ENCODE measurements around the gene EIF1. TPM values are rescaled to one million over a fixed set of nuclear protein-coding genes. Genes with fewer than 3 reads are reported as not detected.

EIF1 gene
- polyA plus RNA-seq, 1 donor (not counting 4 experiments of a cell fraction or from before 2014, with no cell fraction given), result 308 TPM

DNA sequence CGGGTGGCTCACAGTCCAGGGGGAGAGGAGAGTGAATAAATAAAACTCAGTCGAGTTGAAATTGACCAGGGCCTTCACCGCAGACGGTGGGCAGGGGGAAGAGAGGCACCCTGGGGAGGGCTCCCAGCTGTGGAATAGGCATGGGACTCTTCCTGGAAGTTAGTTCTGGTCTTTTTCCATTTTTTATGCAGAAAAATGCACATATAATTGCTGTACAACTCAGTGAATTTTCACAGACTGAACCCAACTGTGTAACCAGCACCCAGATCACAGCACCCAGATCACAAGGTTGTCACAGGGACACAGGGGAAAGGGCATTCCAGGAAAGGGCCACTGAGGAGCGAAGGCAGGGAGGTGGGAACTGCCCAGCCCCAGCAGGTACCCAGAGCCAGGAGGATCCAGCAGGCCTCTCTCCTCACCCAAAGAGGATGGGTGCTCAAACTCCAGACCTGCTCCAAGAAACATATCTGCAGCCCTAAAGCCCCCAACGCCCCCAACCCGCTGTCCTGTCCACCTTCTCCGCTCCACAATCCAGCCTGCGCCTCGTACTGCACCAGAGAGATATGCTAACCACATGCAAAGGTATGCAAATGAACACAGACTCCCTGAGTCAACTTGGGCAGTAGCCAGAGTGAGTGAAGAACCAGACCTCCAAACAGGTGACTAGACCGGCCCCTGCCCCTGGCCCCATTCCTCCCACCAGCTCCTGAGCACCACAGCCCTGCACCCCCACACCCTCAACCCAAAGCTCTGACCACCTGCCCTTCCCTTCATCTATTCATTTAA, 29.1 kb upstream of the EIF1 start:
- Histone ChIP-seq H3K36me3 (ENCODE audit: control insufficient read depth in 2 of 2, extremely low read depth in 1 of 2, insufficient read depth in 2 of 2, low read length in 2 of 2) (no peaks in the 10 kb centered on the region), H3K27ac (ENCODE audit: control insufficient read depth, insufficient read depth, low read length) (peak overlapping the region; percentile 100), H3K4me1 (ENCODE audit: control insufficient read depth, extremely low read depth, insufficient read depth, low read length) (peaks cover 89% of the 10 kb centered on the region), H3K9ac (ENCODE audit: control insufficient read depth, extremely low read depth, insufficient read depth, low read length) (peak overlapping the region; percentile 97), H3K9me3 (ENCODE audit: control insufficient read depth, low read depth, low read length) (no peaks in the 10 kb centered on the region), H3K4me2 (ENCODE audit: control insufficient read depth, extremely low read depth, insufficient read depth, low read depth, low read length) (no peak overlapping the region), H3K9me1 (ENCODE audit: control insufficient read depth, extremely low read depth, insufficient read depth, low read length) (peaks cover 2% of the 10 kb centered on the region), H3K4me3 (ENCODE audit: control insufficient read depth in 2 of 3, extremely low read depth in 1 of 3, insufficient read depth in 2 of 3, low read depth in 1 of 3, low read length in 3 of 3) (no peak overlapping the region), H4K20me1 (ENCODE audit: control insufficient read depth, extremely low read depth, insufficient read depth, low read length) (no peaks in the 10 kb centered on the region), H2AFZ (ENCODE audit: control insufficient read depth, low read length) (no peak overlapping the region), H3K27me3 (ENCODE audit: control insufficient read depth, extremely low read depth, insufficient read depth, low read length) (no peaks in the 10 kb centered on the region), H3K79me2 (ENCODE audit: control insufficient read depth, insufficient read depth, low read length) (no peaks in the 10 kb centered on the region)
- TF ChIP-seq, protein P1, sequence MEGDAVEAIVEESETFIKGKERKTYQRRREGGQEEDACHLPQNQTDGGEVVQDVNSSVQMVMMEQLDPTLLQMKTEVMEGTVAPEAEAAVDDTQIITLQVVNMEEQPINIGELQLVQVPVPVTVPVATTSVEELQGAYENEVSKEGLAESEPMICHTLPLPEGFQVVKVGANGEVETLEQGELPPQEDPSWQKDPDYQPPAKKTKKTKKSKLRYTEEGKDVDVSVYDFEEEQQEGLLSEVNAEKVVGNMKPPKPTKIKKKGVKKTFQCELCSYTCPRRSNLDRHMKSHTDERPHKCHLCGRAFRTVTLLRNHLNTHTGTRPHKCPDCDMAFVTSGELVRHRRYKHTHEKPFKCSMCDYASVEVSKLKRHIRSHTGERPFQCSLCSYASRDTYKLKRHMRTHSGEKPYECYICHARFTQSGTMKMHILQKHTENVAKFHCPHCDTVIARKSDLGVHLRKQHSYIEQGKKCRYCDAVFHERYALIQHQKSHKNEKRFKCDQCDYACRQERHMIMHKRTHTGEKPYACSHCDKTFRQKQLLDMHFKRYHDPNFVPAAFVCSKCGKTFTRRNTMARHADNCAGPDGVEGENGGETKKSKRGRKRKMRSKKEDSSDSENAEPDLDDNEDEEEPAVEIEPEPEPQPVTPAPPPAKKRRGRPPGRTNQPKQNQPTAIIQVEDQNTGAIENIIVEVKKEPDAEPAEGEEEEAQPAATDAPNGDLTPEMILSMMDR (optimal IDR thresholded peaks at IDR 0.05 in 1 of 3, IDR thresholded peaks at IDR 0.05 in 1 of 3, conservative IDR thresholded peaks at IDR 0.05 in 1 of 3; ENCODE audit: extremely low read depth in 1 of 3, insufficient read depth in 2 of 3, low read length in 3 of 3), result no peak
- no peak for TF ChIP-seq EZH2 (IDR thresholded peaks at IDR 0.05; ENCODE audit: low read length)
- DNase-seq (ENCODE audit: low read depth, low spot score), result no peak
- dilution Hi-C loops (cut with MboI; ENCODE audit: extremely low pct_ligation_motif_present, low sequenced_read_pairs), result no loop called here
- FAIRE-seq, result peak; percentile 53

DNA sequence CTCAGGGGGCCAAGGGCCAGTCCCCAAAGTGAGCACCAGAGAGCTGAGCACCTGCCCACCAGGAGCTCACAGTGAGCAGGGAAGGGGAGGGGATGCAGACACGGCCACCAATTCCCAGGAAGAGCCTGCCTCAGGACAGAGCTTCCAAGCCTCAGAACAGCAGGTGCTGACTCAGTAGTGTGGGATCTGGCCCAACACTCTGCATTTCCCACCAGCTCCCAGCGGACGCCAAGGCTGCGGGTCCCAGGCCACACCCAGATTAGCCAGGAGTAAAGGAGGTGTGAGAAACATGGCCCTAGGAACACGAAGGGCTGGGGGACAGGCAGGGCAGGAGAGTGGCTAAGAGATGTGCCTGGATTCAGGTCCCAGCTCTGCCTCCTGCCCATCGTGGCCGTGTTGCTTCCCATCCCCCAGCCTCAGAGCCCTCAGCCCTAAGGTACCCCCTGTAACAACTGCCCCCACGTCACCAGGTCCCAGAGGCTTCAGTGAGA, 28.4 kb upstream of the EIF1 start:
- H2AFZ ChIP-seq (ENCODE audit: control insufficient read depth, low read length), result no peak overlapping the region
- H4K20me1 ChIP-seq (ENCODE audit: control insufficient read depth, extremely low read depth, insufficient read depth, low read length), result no peaks in the 10 kb centered on the region
- DNase-seq (ENCODE audit: low read depth, low spot score) (no peak), FAIRE-seq (peak; percentile 17)
- dilution Hi-C loops (cut with MboI; ENCODE audit: extremely low pct_ligation_motif_present, low sequenced_read_pairs), result no loop called here
- peaks cover 2% of the 10 kb centered on the region for H3K9me1 ChIP-seq (ENCODE audit: control insufficient read depth, extremely low read depth, insufficient read depth, low read length)
- no peaks in the 10 kb centered on the region for H3K9me3 ChIP-seq (ENCODE audit: control insufficient read depth, low read depth, low read length)
- no peak overlapping the region for H3K4me3 ChIP-seq (ENCODE audit: control insufficient read depth in 2 of 3, extremely low read depth in 1 of 3, insufficient read depth in 2 of 3, low read depth in 1 of 3, low read length in 3 of 3)
- H3K27me3 ChIP-seq (ENCODE audit: control insufficient read depth, extremely low read depth, insufficient read depth, low read length), result no peaks in the 10 kb centered on the region
- peaks cover 84% of the 10 kb centered on the region for H3K4me1 ChIP-seq (ENCODE audit: control insufficient read depth, extremely low read depth, insufficient read depth, low read length)
- H3K27ac ChIP-seq (ENCODE audit: control insufficient read depth, insufficient read depth, low read length), result peak overlapping the region; percentile 27
- peak overlapping the region; percentile 23 for H3K9ac ChIP-seq (ENCODE audit: control insufficient read depth, extremely low read depth, insufficient read depth, low read length)
- H3K4me2 ChIP-seq (ENCODE audit: control insufficient read depth, extremely low read depth, insufficient read depth, low read depth, low read length), result no peak overlapping the region
- no peak for TF ChIP-seq EZH2 (IDR thresholded peaks at IDR 0.05; ENCODE audit: low read length)
- TF ChIP-seq, protein P1 (optimal IDR thresholded peaks at IDR 0.05 in 1 of 3, IDR thresholded peaks at IDR 0.05 in 1 of 3, conservative IDR thresholded peaks at IDR 0.05 in 1 of 3; ENCODE audit: extremely low read depth in 1 of 3, insufficient read depth in 2 of 3, low read length in 3 of 3), result no peak
- no peaks in the 10 kb centered on the region for H3K79me2 ChIP-seq (ENCODE audit: control insufficient read depth, insufficient read depth, low read length)
- no peaks in the 10 kb centered on the region for H3K36me3 ChIP-seq (ENCODE audit: control insufficient read depth in 2 of 2, extremely low read depth in 1 of 2, insufficient read depth in 2 of 2, low read length in 2 of 2)
